Measurements from ENCODE around the gene FGD4. TPM values are rescaled to one million over a fixed set of nuclear protein-coding genes. Genes with fewer than 3 reads are reported as not detected.

The FGD4 gene
- total and polyA plus RNA-seq, 2 experiments from 2014 or later = 1.1 to 3.4 TPM

DNA sequence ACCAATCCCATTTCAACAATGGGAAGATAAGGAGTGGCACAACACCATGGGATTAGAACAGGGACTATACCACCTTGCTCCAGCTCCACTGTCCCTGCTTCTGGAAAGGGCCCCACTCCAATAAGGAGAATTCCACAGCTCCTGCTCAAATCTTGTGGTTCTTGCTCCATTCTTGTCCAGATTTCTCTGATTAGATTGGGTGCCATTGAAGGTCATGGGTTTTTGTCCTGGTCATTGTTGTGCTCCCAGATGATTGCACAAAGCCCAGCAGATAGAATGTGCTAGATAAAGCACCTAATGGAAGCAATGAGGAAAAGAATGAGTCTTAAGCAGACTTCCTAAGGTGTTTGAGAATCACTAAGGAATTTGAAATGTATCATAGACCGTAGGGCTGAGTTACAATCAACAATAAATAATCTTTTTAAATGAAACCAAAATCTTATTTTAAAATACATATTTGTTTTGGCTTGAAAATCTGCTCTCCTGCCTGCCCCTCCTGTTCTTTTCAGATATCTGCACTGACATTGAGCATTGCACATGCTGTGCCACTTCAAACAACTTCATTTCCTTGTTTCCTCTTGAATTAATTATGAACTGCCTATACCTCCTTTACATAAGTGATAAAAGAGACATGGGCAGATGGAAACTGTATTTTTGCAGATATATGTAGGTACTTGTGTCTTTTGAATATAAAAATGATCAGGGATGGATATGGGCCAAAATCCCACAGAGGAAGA lies 115.9 kb downstream of the FGD4 start:
- Histone ChIP-seq H3K4me3 (no peak overlapping the region), H3F3A (ENCODE audit: insufficient read depth) (no peaks in the 10 kb centered on the region), H3K36me3 (ENCODE audit: low read depth) (no peaks in the 10 kb centered on the region), H3K79me2 (ENCODE audit: insufficient read depth) (no peaks in the 10 kb centered on the region), H3K9me3 (ENCODE audit: low read depth) (no peaks in the 10 kb centered on the region), H3K27me3 (replicated peaks; ENCODE audit: insufficient read depth) (no peaks in the 10 kb centered on the region), H3K4me2 (ENCODE audit: unreplicated experiment) (no peak overlapping the region), H3K9me2 (ENCODE audit: insufficient read depth) (no peaks in the 10 kb centered on the region), H3K27ac (no peak overlapping the region), H3K9ac (no peak overlapping the region), H3K4me1 (ENCODE audit: insufficient read depth) (no peaks in the 10 kb centered on the region), H2AFZ (no peak overlapping the region), H4K20me1 (ENCODE audit: insufficient read depth) (no peaks in the 10 kb centered on the region)
- no peak for TF ChIP-seq EZH2phosphoT487 (IDR thresholded peaks at IDR 0.05; ENCODE audit: insufficient read depth, low read depth)
- TF ChIP-seq EZH2 (IDR thresholded peaks at IDR 0.05; ENCODE audit: insufficient read depth, poor library complexity, severe bottlenecking) = no peak
- no peak for DNase-seq
- in situ Hi-C loops (cut with MboI) = no loop called here
- 83 to 86% methylated on average over 1 of the region's 1 CpG for WGBS, 2 experiments (ENCODE audit: low coverage in 1 of 2, low lambda C conversion rate in 2 of 2, missing lambda C conversion rate in 2 of 2)

DNA sequence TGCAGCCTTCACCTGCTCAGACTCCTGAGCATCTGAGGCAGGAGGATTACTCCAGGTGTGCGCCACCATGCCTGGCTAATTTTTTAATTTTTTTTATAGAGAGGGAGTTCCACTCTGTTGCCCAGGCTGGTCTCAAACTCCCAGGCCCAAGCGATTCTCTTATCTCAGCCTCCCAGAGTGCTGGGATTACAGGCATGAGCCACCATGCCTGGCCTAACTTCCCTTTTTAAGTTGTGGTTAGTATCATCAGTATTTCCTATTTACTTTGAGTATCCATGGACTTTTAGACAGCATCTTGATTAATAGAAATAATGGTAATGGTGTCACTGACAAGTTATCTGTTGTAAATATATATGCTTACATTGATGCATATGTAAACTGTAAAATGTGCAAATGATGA lies 116.9 kb downstream of the FGD4 start:
- no peaks in the 10 kb centered on the region for H3F3A ChIP-seq (ENCODE audit: insufficient read depth)
- TF ChIP-seq EZH2 (IDR thresholded peaks at IDR 0.05; ENCODE audit: insufficient read depth, poor library complexity, severe bottlenecking) (no peak), EZH2phosphoT487 (IDR thresholded peaks at IDR 0.05; ENCODE audit: insufficient read depth, low read depth) (no peak)
- no peaks in the 10 kb centered on the region for H3K36me3 ChIP-seq (ENCODE audit: low read depth)
- H3K27ac ChIP-seq = no peak overlapping the region
- no peaks in the 10 kb centered on the region for H3K4me1 ChIP-seq (ENCODE audit: insufficient read depth)
- H3K79me2 ChIP-seq (ENCODE audit: insufficient read depth) = no peaks in the 10 kb centered on the region
- no peak overlapping the region for H3K9ac ChIP-seq
- no peaks in the 10 kb centered on the region for H4K20me1 ChIP-seq (ENCODE audit: insufficient read depth)
- 95 to 100% methylated on average over 2 of the region's 2 CpGs for WGBS, 2 experiments (ENCODE audit: low coverage in 1 of 2, low lambda C conversion rate in 2 of 2, missing lambda C conversion rate in 2 of 2)
- H3K9me2 ChIP-seq (ENCODE audit: insufficient read depth) = no peaks in the 10 kb centered on the region
- no peak overlapping the region for H2AFZ ChIP-seq
- in situ Hi-C loops (cut with MboI) = no loop called here
- H3K4me3 ChIP-seq = no peak overlapping the region
- H3K9me3 ChIP-seq (ENCODE audit: low read depth) = no peaks in the 10 kb centered on the region
- DNase-seq = no peak
- H3K4me2 ChIP-seq (ENCODE audit: unreplicated experiment) = no peak overlapping the region
- no peaks in the 10 kb centered on the region for H3K27me3 ChIP-seq (replicated peaks; ENCODE audit: insufficient read depth)

DNA sequence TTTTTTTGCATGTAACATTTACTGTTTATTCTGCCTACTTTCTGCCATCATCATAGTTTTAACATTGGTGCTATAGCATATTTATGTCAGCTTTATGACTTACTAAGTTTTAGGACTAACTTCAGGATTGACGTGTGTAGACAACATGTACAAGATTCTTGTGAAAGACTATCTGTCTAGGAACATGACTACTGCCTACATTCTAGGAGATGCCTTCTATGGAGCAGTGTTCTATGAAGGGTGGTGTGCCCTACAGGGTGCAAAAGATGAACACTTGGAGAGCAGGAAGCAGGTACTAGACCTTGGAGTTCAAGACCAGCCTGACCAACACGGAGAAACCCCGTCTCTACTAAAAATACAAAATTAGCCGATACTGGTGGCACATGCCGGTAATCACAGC lies 118.6 kb downstream of the FGD4 start:
- H4K20me1 ChIP-seq (ENCODE audit: insufficient read depth) = no peaks in the 10 kb centered on the region
- 93 to 94% methylated on average over 5 of the region's 5 CpGs for WGBS, 2 experiments (ENCODE audit: low coverage in 1 of 2, low lambda C conversion rate in 2 of 2, missing lambda C conversion rate in 2 of 2)
- H3F3A ChIP-seq (ENCODE audit: insufficient read depth) = no peaks in the 10 kb centered on the region
- no peaks in the 10 kb centered on the region for H3K4me1 ChIP-seq (ENCODE audit: insufficient read depth)
- H3K36me3 ChIP-seq (ENCODE audit: low read depth) = no peaks in the 10 kb centered on the region
- H3K9me2 ChIP-seq (ENCODE audit: insufficient read depth) = no peaks in the 10 kb centered on the region
- H3K27me3 ChIP-seq (replicated peaks; ENCODE audit: insufficient read depth) = no peaks in the 10 kb centered on the region
- no peaks in the 10 kb centered on the region for H3K79me2 ChIP-seq (ENCODE audit: insufficient read depth)
- H3K9me3 ChIP-seq (ENCODE audit: low read depth) = no peaks in the 10 kb centered on the region
- H2AFZ ChIP-seq = no peak overlapping the region
- DNase-seq = no peak
- H3K4me3 ChIP-seq = no peak overlapping the region
- H3K4me2 ChIP-seq (ENCODE audit: unreplicated experiment) = no peak overlapping the region
- in situ Hi-C loops (cut with MboI) = no loop called here
- TF ChIP-seq EZH2 (IDR thresholded peaks at IDR 0.05; ENCODE audit: insufficient read depth, poor library complexity, severe bottlenecking) (no peak), EZH2phosphoT487 (IDR thresholded peaks at IDR 0.05; ENCODE audit: insufficient read depth, low read depth) (no peak)
- no peak overlapping the region for H3K27ac ChIP-seq
- H3K9ac ChIP-seq = no peak overlapping the region

DNA sequence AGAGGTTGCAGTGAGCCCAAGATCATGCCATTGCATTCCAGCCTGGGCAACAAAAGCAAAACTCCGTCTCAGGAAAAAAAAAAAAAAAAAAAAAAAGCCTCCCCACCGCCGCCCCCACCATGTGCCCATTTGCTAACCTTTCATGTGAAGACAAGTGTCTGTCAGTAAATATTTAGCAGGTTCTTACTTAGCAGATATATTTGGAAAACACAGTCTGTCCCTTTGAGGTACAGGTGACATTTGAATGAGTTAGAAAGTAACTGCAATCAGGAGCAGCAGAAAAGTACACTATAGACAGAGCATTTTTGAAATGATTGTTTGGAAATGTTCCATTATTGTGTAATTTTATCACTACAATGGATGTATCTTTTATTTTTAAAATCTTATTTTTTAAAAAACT lies 119.7 kb downstream of the FGD4 start:
- Histone ChIP-seq H3K4me2 (ENCODE audit: unreplicated experiment) (no peak overlapping the region), H3K36me3 (ENCODE audit: low read depth) (no peaks in the 10 kb centered on the region), H3K9me2 (ENCODE audit: insufficient read depth) (no peaks in the 10 kb centered on the region), H3K4me1 (ENCODE audit: insufficient read depth) (no peaks in the 10 kb centered on the region), H3K27me3 (replicated peaks; ENCODE audit: insufficient read depth) (no peaks in the 10 kb centered on the region), H3K4me3 (no peak overlapping the region), H3K79me2 (ENCODE audit: insufficient read depth) (no peaks in the 10 kb centered on the region), H3K27ac (no peak overlapping the region), H3K9me3 (ENCODE audit: low read depth) (no peaks in the 10 kb centered on the region), H2AFZ (no peak overlapping the region), H3K9ac (no peak overlapping the region), H4K20me1 (ENCODE audit: insufficient read depth) (no peaks in the 10 kb centered on the region), H3F3A (ENCODE audit: insufficient read depth) (no peaks in the 10 kb centered on the region)
- TF ChIP-seq EZH2 (IDR thresholded peaks at IDR 0.05; ENCODE audit: insufficient read depth, poor library complexity, severe bottlenecking) (no peak), EZH2phosphoT487 (IDR thresholded peaks at IDR 0.05; ENCODE audit: insufficient read depth, low read depth) (no peak)
- in situ Hi-C loops (cut with MboI) = no loop called here
- 53 to 59% methylated on average over 3 of the region's 3 CpGs for WGBS, 2 experiments (ENCODE audit: low coverage in 1 of 2, low lambda C conversion rate in 2 of 2, missing lambda C conversion rate in 2 of 2)
- DNase-seq = no peak

All from GM23248 (cell line).